Fibroblast of villous mesenchyme (primary cell): ENCODE data around the gene GABRR2. TPM values are rescaled to one million over a fixed set of nuclear protein-coding genes. Genes with fewer than 3 reads are reported as not detected.
A peak's percentile ranks its signal among the peaks of the same experiment; 100 is the strongest.
"Not testable (repeated sequence)": the region's sequence is repeated elsewhere in the genome, so short reads cannot be mapped to it uniquely, and the experiment has no call there.

Source experiments
- DNase-seq: peaks from one replicate; pipeline ENCODE4 v3.0.0-alpha.2; 2010; ENCODE audit warnings: low read depth
- H3K4me3 ChIP-seq: 2 replicates; pipeline ENCODE4 v1.5.1; 2011; ENCODE audit warnings: low read depth, mild to moderate bottlenecking, low read length
- CTCF ChIP-seq: IDR thresholded peaks from 2 replicates; pipeline ENCODE4 v1.5.1; 2012; ENCODE audit warnings: low read depth, mild to moderate bottlenecking, low read length; ENCODE audit not compliant: insufficient read depth
- total RNA-seq: library from RNA; depleted of rRNA; stranded (reverse); fragments of >200 nt; gene quantifications from 2 replicates; pipeline ENCODE4 v1.2.3, GENCODE V29; 2012

The GABRR2 gene
- total RNA-seq, 1 donor = under 0.01 TPM

- H3K4me3 ChIP-seq = no peak overlapping the region
- DNase-seq = peak; percentile 83
- TF ChIP-seq CTCF = no peak
Observed at GRCh38 chr6:89313006-89313405, 2.1 kb downstream of the GABRR2 start.

GRCh38 chr6:89311853-89312531 lies 3.1 kb downstream of the GABRR2 start:
- peak; percentile 45 for DNase-seq
- TF ChIP-seq CTCF = peak; percentile 58
- H3K4me3 ChIP-seq = no peak overlapping the region

- no peak for TF ChIP-seq CTCF
- H3K4me3 ChIP-seq = no peak overlapping the region
- DNase-seq = no peak
Observed at GRCh38 chr6:89311530-89311852, 3.6 kb downstream of the GABRR2 start.

- no peak overlapping the region for H3K4me3 ChIP-seq
- peak; percentile 87 for DNase-seq
- no peak for TF ChIP-seq CTCF
Observed at GRCh38 chr6:89310929-89311328, 4.2 kb downstream of the GABRR2 start.

- TF ChIP-seq CTCF = no peak
- H3K4me3 ChIP-seq = no peak overlapping the region
Observed at GRCh38 chr6:89308525-89309395, 6.3 kb downstream of the GABRR2 start.

GRCh38 chr6:89304517-89304916 lies 10.6 kb downstream of the GABRR2 start:
- H3K4me3 ChIP-seq, DNase-seq: not testable (repeated sequence)

More at GRCh38 chr6:89308525-89309395, 6.3 kb downstream of the GABRR2 start:
- DNase-seq = no peak

GRCh38 chr6:89302936-89303335 lies 12.2 kb downstream of the GABRR2 start:
- no peak for TF ChIP-seq CTCF

More at GRCh38 chr6:89302936-89303335, 12.2 kb downstream of the GABRR2 start:
- H3K4me3 ChIP-seq = no peak overlapping the region
- DNase-seq = no peak
